Measurements from ENCODE around the gene TBC1D23.
"Not testable (repeated sequence)": the region's sequence is repeated elsewhere in the genome, so short reads cannot be mapped to it uniquely, and the experiment has no call there.

Gene TBC1D23

DNA sequence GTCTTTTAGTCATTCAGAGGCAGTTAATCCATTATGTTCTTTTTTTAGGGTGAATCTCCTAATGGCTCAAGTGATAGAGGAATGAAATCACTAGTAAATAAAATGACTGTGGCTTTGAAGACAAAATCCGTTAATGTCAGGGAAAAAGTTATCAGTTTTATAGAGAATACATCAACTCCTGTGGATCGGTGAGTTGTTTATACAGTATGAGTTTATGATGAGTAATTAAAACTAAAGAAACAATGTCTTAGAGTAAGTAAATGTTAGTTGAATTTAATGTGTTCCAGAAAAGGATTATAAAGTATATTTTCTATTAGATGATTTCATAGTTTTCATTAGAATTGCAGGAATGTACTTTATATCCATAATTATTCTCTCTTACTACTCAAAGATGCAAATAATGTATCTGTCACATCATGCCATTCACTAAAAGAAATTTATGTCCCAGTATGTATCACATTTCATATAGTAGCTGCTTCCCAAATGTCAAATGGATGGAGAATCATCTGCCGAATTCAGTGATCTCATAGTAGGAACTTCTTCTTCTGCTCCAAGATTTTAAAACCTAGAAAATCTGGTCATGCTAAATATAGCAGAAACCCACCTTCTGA, 49.7 kb downstream of the TBC1D23 start:
- DNase-seq (ENCODE audit: low read depth): no peak

DNA sequence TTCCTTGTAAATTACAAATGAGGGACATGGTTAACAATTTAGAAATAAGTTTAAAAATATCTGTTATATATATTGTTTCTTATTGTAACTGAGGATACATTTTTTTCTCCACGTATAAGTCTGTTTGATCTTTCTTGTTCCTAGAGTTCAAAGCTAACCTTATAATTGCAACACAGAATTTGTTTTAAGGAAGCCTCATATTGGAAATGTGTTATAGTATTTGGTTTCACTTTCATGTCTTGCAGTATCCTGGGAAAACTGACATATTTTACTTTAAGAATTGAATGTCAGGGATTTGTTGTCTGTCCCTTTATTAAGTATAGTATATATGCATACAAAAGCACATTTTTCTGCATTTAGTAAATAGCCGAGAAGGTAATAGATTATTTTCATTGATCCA, 50.2 kb downstream of the TBC1D23 start:
- DNase-seq (ENCODE audit: low read depth): no peak

DNA sequence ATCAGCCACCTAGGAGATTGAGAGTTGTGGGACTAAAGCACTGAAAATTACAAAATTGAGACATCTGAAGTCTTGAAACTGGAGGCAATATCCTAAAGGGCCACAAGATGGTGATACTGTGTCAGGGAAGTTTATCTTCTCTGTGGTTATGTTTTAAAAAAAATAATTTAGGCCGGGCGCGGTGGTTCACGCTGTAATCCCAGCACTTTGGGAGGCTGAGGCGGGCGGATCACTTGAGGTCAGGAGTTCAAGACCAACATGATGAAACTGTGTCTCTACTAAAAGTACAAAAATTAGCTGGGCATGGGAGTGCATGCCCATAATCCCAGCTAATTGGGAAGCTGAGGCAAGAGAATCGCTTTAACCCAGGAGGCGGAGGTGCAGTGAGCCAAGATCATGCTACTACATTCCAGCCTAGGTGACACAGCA, 55.9 kb downstream of the TBC1D23 start:
- DNase-seq (ENCODE audit: low read depth): no peak

DNA sequence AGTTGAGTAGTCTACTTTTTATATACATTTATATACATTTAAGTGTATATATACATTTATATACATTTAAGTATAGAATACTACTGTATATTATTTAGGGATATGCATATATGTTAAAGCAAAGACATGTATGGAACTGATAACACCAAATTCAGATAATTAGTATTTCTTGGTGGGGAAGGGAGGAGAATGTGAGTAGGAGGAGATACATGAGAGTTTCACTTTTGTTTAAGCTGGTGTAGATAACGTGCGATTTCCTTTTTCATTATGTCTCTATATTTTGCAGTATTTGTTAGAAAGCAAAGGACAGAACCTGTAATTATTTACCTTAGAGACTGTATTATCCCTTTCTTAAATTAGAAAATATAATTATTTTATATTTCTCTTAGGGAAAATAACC, 57.1 kb downstream of the TBC1D23 start:
- DNase-seq (ENCODE audit: low read depth): no peak

DNA sequence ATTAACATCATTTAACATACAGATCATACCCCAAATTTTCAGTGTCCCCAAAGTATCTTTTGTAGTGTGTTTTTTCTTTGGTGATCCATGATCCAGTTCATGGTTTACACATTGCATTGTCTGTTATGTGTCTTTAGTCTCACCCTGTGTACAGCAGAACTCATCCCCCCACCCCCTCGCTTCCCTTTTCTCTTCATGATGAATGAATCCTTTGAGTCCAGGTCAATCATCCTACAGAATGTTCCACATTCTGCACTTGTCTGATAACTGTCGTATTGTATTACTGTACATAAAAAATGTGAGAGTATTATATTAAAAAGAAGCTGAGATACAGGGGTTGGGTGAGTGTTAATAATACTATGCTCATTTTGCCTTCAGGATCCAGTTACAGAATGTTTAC, 59.2 kb downstream of the TBC1D23 start:
- DNase-seq (ENCODE audit: low read depth): no peak

DNA sequence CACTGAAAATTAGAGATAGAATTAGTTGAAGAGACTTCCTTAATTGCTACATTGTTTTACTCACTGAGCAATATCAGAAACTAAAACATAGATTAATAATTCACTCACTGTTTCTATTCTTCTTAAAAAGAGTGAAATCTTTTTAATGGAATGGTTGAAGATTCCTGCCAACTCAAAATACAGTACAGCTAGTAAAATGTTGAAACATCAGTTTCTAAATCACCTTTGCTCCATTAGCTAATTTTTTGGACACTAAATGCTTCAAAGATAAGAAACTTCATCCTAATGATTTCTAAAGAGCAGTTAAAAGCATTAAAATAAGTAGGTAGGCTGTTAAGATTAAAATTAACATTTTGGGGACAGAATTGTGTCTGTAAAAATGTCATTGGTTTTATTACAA, 63.3 kb downstream of the TBC1D23 start:
- DNase-seq (ENCODE audit: low read depth): no peak

DNA sequence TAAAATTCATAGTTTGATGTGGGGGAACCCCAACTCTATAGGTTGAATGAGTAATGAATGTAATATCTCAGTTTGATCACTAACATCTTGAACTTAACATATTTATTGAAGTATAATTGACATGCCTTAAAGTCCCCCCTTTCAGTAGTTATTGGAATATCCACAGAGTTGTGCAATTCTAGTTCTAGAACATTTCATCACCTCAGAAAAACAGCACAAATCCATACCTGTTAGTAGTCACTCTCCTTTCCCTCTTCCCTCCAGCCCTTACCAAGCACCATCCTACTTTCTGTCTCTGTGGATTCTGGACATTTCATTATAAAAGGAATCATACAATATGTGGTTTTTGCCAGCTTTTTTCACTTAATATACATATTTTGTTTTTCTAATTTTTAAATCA, 65.0 kb downstream of the TBC1D23 start:
- no peak for DNase-seq (ENCODE audit: low read depth)

DNA sequence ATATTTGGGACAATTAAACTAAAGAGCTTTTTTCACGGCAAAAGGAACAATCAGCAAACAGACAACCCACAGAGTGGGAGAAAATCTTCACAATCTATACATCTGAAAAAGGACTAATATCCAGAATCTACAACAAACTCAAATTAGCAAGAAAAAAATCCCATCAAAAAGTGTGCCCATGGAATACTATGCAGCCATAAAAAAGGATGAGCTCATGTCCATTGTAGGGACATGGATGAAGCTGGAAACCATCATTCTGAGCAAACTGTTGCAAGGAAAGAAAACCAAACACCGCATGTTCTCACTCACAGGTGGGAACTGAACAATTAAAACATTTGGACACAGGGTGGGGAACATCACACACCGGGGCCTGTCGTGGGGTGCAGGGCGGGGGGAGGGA, 66.6 kb downstream of the TBC1D23 start:
- DNase-seq (ENCODE audit: low read depth): not testable (repeated sequence)

DNA sequence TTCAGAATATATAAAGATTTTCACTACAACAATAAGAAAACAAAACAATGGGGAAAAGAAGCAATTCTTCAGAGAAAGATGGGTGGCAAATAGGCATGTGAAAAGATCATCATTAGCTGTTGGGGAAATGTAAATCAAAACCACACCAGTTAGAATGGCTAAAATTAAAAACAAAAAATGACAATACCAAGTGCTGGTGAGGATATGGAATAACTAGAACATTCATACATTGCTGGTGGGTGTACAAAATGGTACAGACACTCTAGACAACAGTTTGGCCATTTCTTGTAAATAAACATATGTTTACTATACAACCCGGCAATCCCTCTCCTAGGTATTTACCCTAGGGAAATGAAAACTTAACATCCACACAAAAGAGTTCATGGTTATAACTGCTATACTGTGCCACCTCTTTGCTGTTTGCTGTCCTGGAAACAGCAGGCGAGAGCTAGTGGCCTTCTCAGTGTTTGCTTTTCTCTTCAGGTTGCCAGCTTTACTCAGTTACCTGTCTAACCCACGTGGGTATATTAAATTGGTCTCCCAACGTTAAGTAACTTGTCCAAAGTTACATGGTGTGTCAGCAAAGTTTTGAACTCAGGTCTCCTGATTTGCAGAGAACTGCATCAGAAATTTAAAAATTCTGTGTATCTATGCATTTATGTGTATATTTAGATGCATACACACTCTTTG, 69.2 kb downstream of the TBC1D23 start:
- DNase-seq (ENCODE audit: low read depth): no peak

DNA sequence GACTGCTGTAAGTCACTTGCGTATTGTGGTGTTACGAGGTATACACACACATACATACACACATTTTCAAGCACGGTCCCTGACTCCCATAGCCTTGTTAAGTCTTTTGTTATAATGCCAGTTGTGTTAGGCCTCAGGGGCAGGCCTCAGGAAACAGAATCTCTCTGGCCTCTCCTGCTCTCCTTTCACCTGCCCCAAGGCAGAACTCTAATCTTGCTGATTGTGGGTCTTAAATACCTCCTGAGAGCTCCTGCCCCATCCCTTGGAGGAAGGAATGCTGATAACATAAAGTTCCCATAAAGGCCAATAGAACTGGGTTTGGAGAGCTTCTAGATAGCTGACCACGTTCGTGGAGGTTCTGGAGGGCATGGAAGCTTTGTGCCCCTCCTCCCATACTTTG, 69.9 kb downstream of the TBC1D23 start:
- DNase-seq (ENCODE audit: low read depth): no peak

DNA sequence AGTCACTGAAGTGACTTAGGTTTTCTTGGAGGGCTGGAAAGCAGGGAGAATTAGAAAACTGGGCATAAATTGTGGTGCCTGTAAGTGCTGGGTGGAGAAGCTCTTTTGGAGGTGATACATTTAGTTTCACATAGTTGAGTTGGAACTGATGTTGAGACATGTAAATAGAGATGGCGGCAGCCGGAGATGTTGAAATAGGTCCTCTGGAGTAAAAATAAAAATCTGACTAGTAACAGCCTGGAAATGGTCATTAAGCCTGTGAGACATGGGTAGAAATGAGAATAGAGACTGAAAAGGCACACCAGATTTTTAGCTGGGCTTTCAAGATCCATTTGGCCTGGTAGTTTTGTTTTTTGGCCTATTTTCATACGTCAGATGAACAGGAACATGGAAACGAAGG, 70.9 kb downstream of the TBC1D23 start:
- DNase-seq (ENCODE audit: low read depth): no peak

DNA sequence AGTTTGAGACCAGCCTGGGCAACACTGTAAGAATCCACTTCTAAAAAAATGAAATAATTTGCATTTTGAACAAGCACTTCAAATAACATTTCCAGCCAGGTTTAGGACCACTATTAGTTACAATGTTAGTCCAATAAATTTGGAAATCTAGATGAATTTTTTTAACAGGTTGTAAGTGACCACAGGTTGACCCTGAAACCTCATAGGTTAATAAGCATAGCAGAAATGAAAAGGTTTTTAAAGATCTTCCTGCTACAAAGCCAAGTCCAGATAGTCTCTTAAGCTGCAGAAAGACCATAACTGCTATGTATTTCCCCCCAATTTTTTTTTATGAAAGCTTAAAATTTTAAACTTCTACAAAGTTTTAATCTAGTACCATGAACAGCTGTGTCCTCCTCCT, 72.3 kb downstream of the TBC1D23 start:
- DNase-seq (ENCODE audit: low read depth): no peak

DNA sequence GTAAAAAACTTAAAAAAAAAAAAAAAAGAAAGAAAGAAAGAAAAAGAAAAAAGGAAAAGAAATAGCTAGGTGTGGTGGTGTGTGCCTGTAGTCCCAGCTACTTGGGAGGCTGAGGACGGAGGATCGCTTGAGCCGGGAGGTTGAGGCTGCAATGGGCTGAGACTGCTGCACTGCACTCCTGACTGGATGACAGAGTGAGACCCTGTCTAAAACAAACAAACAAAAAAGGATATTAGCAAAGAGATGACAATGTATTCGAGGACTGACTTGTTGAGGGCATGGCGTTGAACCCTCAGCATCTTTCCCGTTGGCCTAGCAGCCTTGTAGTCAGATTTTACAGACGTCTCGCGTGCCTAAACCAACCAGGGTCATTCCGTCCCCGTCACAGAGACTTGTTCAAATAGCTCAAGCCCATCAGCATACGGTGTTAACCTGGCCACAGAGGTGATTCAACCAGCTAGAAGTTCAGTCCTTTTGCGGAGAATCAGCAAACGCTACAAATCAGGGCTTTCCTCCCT, 73.2 kb downstream of the TBC1D23 start:
- DNase-seq (ENCODE audit: low read depth): no peak

DNA sequence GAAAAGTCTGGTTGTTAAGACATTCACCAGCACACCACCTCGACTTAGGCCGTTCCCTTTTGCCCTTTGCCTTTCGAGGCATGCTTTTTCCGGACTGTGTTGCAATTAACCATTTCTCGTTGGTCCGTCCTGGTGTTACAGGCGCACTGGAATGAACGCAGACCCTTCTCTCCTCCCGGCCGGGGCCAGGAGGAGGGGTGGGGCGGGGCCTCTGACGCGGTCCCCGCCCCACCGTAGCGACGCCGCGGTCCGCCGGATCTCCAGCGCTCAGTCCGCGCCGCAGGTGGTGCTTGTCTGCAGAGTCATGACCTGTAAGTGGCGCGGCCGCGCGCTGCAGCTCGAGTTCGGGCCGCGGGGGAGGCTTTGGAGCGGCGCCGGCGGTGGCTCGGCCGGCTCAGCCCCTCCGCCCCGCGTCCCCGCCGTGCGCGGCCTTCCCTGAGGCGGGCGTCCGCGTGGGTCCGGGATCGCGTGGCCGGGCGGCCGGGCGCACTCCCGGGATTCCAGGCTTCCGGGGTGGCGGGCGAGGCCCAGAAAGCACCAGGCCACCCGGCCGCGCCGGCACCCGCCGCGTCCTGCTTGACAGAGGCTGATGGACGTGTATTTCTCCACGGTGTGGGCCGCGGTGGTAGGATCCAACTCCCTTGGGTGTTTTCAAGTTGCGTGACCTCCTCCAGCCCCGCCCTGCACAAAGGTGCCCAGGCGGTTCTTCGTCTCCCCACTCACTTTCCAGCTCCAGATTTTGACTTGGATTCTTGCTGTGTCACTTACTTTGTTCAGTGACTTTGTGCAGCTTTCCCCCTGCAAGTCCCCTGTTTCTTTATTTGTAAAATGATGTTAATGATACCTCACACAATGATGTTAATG, 73.9 kb downstream of the TBC1D23 start, which contains the start of gene NIT2:
TSS of gene NIT2 (plus strand) at position 270 of the 864 bp plus-strand sequence. CDS start at position 305, 35 bp downstream.
- DNase-seq (ENCODE audit: low read depth): peak; percentile 65

DNA sequence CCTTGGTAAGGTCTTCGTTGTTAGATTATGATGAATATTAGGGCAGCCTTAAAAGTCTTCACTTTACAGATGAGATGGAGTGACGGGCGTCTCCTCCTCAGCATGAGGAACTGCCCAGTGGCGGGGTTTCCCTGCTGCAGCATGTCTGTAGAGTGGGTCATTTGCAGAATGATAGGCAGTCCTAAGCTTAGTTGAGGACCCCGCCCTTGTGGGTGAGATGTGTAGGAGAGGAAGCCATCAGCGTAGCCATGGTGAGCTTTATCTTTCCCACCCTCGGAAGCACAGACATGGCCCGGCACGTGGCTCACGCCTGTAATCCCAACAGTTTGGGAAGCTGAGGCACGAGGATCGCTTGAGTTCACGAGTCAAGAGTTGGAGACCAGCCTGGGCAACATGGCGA, 74.6 kb downstream of the TBC1D23 start:
- DNase-seq (ENCODE audit: low read depth): no peak

DNA sequence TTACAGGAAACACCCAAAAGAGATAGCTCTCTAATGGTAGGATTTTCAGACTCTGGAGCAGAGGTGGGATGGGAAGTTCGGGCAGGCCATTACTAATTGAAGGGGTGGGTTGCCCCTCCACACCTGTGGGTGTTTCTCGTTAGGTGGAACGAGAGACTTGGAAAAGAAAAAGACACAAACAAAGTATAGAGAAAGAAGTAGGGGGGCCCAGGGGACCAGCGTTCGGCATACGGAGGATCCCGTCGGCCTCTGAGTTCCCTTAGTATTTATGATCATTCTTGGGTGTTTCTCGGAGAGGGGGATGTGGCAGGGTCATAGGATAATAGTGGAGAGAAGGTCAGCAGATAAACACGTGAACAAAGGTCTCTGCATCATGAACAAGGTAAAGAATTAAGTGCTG, 75.4 kb downstream of the TBC1D23 start:
- DNase-seq (ENCODE audit: low read depth): not testable (repeated sequence)

DNA sequence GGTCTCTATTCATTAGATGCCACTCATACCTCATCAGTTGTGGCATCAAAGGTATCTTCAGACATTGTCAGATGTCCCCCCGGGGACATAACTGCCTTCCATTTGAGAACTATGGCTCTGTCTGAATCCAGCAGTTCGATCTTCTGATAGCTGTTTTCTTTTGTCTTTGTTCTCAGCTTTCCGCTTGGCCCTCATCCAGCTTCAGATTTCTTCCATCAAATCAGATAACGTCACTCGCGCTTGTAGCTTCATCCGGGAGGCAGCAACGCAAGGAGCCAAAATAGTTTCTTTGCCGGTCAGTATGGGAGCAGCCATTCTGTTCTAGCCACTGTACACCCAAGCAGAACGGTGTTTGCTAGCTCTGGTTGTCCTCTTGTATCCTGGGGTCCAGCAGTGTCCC, 78.1 kb downstream of the TBC1D23 start:
- DNase-seq (ENCODE audit: low read depth): no peak

DNA sequence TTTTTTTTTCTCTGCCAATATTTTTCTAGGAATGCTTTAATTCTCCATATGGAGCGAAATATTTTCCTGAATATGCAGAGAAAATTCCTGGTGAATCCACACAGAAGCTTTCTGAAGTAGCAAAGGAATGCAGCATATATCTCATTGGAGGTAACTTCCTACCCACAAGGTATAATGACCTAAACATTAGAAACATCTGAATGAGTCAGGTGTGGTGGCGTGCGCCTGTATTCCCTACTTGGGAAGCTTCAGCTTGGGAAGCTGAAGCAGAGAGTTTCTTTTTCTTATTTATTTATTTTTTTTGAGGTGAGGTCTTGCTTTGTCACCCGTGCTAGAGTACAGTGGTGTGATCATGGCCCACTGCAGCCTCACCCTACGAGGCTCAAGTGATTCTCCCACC, 79.0 kb downstream of the TBC1D23 start:
- DNase-seq (ENCODE audit: low read depth): no peak

DNA sequence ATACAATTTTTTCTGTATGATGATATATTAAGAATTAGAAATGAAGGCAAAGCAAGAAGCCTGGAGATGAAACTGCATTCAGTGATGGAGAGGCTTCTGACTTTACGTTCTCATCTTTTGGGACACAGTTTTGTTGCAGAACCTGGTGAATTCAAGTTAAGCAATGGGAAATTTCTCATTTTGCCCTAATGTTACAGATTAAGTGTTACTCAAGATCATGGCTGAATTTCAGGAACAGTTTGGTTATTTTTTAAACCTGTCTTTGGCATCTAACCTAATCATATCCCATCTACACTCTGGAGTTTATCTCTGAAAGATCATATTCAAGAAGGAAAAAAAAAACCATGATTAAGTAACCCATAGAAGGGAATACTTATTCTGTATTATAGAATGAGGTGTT, 79.7 kb downstream of the TBC1D23 start:
- no peak for DNase-seq (ENCODE audit: low read depth)

DNA sequence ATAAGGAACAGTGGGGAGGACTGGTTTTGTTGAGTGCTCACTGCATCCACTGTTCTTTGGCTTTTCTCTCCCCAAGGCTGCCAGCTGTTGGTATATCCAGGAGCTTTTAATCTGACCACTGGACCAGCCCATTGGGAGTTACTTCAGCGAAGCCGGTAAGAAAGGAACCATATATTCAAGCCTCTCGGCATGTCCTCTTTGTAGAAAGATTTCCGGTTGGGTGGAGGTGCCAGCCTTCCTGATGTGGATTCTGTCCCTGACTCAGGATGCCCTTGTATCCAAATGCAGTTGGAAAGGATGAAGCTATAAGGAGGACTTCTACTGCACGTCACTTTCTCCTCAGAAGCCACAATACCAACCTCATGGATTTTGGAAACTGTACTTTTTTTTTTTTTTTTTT, 87.9 kb downstream of the TBC1D23 start:
- no peak for DNase-seq (ENCODE audit: low read depth)

DNA sequence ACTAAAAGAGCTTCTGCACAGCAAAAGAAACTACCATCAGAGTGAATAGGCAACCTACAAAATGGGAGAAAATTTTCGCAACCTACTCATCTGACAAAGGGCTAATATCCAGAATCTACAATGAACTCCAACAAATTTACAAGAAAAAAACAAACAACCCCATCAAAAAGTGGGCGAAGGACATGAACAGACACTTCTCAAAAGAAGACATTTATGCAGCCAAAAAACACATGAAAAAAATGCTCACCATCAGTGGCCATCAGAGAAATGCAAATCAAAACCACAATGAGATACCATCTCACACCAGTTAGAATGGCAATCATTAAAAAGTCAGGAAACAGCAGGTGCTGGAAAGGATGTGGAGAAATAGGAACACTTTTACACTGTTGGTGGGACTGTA, 91.0 kb downstream of the TBC1D23 start:
- not testable (repeated sequence) for DNase-seq (ENCODE audit: low read depth)

DNA sequence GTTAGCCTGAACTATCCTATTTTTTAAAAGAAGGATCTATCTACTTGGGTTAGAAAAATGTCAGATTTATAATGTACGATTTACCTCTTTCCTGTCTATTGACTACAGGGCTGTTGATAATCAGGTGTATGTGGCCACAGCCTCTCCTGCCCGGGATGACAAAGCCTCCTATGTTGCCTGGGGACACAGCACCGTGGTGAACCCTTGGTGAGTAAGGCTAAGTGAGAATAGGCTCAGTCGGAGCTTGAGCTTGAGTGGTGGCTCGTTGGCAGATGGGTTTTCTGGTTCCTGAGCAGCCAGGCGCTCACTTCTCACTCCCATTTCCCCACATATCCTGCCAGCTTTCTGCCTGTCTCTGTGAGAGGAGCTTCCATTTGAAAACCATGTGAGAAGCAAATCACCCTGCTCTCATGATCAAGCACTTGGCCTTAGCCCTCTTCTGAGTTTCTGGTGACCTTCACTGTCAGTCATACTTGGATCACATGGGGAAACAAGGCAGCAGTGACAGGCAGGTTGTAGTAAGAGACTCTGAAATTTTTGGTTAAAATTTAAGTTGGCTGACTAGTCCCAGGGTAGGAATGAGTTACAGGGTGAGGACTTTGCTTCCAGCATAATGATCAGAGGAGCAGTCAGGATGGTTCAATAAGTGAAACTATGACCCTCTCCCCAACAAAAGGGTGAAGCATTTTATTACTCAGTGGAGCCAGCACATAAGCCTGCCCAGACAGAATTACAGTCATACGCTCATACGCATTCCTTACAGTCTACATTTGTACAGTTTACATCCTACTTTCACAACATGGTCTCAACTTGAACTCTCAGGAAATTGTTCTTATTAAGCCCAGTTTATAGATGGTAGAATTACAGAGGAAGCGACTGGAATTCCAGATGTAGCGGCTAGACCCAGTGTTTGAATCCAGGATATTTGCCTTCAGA, 91.8 kb downstream of the TBC1D23 start:
- no peak for DNase-seq (ENCODE audit: low read depth)
